ENCODE measurements around the gene PSPH. TPM values are rescaled to one million over a fixed set of nuclear protein-coding genes. Genes with fewer than 3 reads are reported as not detected.
"Not testable (repeated sequence)": the region's sequence is repeated elsewhere in the genome, so short reads cannot be mapped to it uniquely, and the experiment has no call there.

The PSPH gene
- total RNA-seq, 2 donors from 2014 or later = 7.7 to 21.1 TPM

DNA sequence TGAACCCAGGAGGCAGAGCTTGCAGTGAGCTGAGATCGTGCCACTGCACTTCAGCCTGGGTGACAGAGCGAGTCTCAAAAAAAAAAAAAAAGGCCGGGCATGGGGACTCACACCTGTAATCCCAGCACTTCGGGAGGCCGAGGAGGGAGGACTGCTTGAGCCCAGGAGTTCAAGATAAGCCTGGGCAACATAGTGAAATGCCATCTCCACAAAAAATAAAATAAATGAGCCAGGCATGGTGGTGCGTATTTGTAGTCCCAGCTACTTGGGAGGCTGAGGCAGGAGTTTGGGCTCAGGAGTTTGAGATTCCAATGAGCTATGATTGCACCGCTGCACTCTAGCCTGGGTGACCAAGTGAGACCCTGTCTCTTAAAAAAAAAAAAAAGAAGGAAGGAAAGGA is 18.7 kb downstream of the PSPH start:
- peaks cover 9 to 18% of the 10 kb centered on the region in 2 donors for H3K36me3 Mint-ChIP-seq
- not testable (repeated sequence) for ATAC-seq; H3K27ac Mint-ChIP-seq; DNase-seq (ENCODE audit: low spot score in 2 of 2); H3K9me3 Mint-ChIP-seq

DNA sequence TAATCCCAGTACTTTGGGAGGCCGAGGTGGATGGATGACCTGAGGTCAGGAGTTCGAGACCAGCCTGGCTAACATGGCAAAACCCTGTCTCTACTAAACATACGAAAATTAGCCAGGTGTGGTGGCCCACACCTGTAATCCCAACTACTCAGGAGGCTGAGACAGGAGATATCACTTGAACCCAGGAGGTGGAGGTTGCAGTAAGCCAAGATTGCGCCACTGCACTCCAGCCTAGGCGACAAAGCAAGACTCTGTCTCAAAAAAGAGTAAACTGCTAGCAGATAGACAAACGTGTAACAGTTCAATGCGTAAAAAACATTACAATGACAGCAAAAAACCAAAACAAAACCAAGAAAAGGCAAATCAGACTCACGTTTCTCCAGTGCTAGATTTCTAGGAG is 19.7 kb downstream of the PSPH start:
- H3K9me3 Mint-ChIP-seq; H3K27ac Mint-ChIP-seq; DNase-seq (ENCODE audit: low spot score in 2 of 2); ATAC-seq: not testable (repeated sequence)
- H3K36me3 Mint-ChIP-seq = peaks cover 9 to 18% of the 10 kb centered on the region in 2 donors

- Mint-ChIP-seq H3K9me3 (no peaks in the 10 kb centered on the region), H3K27ac (no peak overlapping the region), H3K36me3 (peaks cover 9 to 18% of the 10 kb centered on the region in 2 donors)
- ATAC-seq (no peak), DNase-seq (ENCODE audit: low spot score in 2 of 2) (no peak)
These were observed 20.9 kb downstream of the PSPH start for GRCh38 chr7:56030340-56030739.

GRCh38 chr7:56028942-56029630 is 22.2 kb downstream of the PSPH start:
- Mint-ChIP-seq H3K9me3 (no peaks in the 10 kb centered on the region), H3K27ac (no peak overlapping the region), H3K36me3 (peaks cover 9 to 18% of the 10 kb centered on the region in 2 donors)
- DNase-seq (ENCODE audit: low spot score in 2 of 2) = no peak
- peak in 1 of 2 donors; percentile 22 for ATAC-seq

DNA sequence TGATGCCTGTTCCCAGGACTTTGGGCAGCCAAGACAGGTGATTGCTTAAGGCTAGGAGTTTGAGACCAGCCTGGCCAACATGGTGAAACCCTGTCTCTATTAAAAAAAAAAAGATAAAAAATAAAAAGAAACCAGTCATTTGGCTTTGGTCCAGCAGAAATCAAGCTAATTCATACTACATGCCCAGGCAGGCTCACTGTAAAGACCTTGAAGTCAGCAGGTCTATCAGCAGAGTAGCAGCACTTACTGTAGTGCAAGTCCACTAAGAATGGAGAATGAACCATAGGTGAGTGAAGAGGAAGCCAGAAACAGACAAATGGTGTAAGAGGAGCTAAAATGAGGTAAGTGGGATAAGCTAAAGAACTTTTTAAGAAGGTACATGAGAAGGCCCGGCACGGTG is 24.7 kb downstream of the PSPH start:
- H3K9me3 Mint-ChIP-seq = no peaks in the 10 kb centered on the region
- peak overlapping the region in 1 of 2 donors; percentile 45 for H3K27ac Mint-ChIP-seq
- ATAC-seq (no peak), DNase-seq (ENCODE audit: low spot score in 2 of 2) (no peak)
- peaks cover 3 to 13% of the 10 kb centered on the region in 2 donors for H3K36me3 Mint-ChIP-seq

GRCh38 chr7:56023500-56023899 is 27.7 kb downstream of the PSPH start:
- ATAC-seq = no peak
- no peaks in the 10 kb centered on the region for H3K36me3 Mint-ChIP-seq

DNA sequence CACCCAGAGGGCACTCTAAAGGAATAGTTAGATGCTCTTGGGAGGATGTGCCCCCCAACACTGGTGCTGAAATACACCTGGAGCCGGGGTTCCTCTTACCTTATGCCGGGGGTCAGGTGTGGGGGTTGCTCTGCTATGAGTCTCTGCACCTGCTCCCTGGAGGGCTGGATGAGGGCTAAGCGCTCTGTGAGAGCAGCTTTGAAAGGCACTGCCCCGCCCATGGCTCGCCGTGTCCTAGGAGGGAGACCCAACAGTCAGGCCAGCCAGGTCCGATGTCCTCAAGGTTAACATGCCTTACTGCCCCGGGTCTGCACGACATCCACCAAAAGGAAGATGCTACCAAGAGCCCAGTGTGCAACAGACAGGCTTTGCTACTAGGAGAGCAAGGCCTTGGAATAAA is 31.7 kb downstream of the PSPH start:
- ATAC-seq (no peak), DNase-seq (ENCODE audit: low spot score in 2 of 2) (no peak)
- no peaks in the 10 kb centered on the region for H3K36me3 Mint-ChIP-seq
- no peaks in the 10 kb centered on the region for H3K9me3 Mint-ChIP-seq
- no peak overlapping the region for H3K27ac Mint-ChIP-seq

More at GRCh38 chr7:56023500-56023899, 27.7 kb downstream of the PSPH start:
- no peaks in the 10 kb centered on the region for H3K9me3 Mint-ChIP-seq
- H3K27ac Mint-ChIP-seq = no peak overlapping the region
- DNase-seq (ENCODE audit: low spot score in 2 of 2) = no peak

DNA sequence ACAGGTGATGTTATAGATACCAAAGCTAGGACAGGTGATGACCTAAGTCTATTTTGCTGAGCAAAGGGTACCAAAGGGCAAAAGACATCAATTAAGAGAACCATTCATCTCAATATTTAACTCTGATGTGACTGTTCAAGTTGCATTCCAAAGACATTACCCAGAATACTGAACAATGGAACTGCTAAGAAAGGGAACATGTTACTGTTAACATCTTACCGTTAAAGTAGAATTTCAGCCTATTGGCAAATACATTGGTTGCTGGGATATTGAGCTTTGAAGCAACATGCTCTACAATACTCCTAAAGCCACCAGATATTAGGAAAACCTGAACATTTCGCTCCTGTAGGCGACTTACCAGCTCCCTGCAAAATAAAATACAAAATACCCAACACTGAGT is 34.2 kb downstream of the PSPH start:
- not testable (repeated sequence) for DNase-seq (ENCODE audit: low spot score in 2 of 2); ATAC-seq; H3K36me3 Mint-ChIP-seq; H3K9me3 Mint-ChIP-seq; H3K27ac Mint-ChIP-seq

DNA sequence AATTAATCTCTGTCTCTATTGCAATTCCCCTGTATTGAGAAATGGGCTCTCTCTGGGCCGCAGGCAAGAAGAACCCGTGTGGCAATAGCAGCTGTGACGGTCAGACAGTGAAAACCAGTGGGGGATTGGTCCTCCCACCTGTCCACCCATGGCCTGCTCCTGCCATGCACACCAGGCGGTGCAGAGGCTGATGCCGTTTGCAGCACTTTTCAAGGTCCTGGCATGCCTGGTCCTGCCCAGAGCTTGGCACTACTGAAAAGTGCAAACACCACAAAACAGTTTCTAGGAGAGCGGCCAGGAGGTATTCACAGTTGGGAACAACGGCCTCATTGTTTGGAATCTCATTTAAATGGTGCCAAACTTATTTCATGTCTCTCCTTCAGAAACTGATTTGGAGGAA is 41.5 kb downstream of the PSPH start:
- H3K27ac Mint-ChIP-seq = no peak overlapping the region

GRCh38 chr7:56007891-56008290 is 43.4 kb downstream of the PSPH start:
- Mint-ChIP-seq H3K36me3 (no peaks in the 10 kb centered on the region), H3K9me3 (no peaks in the 10 kb centered on the region), H3K27ac (peak overlapping the region in 1 of 2 donors; percentile 22)
- DNase-seq (ENCODE audit: low spot score in 2 of 2) (no peak), ATAC-seq (no peak)

More for the DNA sequence above, 41.5 kb downstream of the PSPH start:
- DNase-seq (ENCODE audit: low spot score in 2 of 2) = no peak
- ATAC-seq = no peak
- Mint-ChIP-seq H3K9me3 (no peaks in the 10 kb centered on the region), H3K36me3 (no peaks in the 10 kb centered on the region)

DNA sequence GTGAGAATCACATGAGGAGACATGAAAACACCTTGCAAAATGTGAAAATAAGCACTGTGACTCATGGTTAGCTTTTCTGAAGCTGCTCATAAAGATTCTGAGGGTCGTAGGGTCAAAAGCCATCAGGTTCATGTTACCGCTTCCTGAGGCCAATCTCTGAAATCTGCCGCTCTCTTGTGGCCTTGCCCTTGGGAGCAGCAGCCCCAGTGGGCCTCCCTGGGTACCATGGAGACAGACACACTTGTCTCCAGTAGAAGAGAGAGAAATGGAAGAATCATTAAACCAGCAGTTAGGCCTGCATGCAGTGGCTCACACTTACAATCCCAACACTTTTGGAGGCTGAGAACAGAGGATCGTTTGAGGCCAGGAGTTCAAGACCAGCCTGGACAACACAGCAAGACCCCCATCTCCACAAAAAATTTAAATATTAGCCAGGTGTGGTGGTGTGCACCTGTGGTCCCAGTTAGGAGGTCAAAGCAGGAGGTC is 44.0 kb downstream of the PSPH start:
- Mint-ChIP-seq H3K27ac (no peak overlapping the region), H3K36me3 (no peaks in the 10 kb centered on the region), H3K9me3 (no peaks in the 10 kb centered on the region)
- ATAC-seq = no peak
- no peak for DNase-seq (ENCODE audit: low spot score in 2 of 2)

DNA sequence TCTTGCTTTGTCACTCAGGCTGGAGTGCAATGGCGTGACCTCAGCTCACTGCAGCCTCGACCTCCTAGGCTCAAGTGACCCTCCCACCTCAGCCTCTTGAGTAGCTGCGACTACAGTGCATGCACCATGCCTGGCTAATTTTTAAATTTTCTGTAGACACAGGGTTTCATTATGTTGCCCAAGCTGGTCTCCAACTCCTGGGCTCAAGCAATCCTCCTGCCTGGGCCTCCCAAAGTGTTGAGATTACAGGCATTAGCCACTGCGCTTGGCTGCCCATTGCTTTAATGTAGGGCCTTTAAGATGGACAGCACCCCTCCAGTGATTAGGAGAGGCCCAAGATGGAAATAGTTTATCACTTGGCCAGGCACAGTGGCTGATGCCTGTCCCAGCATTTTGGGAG is 47.5 kb downstream of the PSPH start:
- no peak overlapping the region for H3K27ac Mint-ChIP-seq
- peaks cover 0 to 7% of the 10 kb centered on the region in 2 donors for H3K36me3 Mint-ChIP-seq
- ATAC-seq (no peak), DNase-seq (ENCODE audit: low spot score in 2 of 2) (no peak)
- no peaks in the 10 kb centered on the region for H3K9me3 Mint-ChIP-seq

DNA sequence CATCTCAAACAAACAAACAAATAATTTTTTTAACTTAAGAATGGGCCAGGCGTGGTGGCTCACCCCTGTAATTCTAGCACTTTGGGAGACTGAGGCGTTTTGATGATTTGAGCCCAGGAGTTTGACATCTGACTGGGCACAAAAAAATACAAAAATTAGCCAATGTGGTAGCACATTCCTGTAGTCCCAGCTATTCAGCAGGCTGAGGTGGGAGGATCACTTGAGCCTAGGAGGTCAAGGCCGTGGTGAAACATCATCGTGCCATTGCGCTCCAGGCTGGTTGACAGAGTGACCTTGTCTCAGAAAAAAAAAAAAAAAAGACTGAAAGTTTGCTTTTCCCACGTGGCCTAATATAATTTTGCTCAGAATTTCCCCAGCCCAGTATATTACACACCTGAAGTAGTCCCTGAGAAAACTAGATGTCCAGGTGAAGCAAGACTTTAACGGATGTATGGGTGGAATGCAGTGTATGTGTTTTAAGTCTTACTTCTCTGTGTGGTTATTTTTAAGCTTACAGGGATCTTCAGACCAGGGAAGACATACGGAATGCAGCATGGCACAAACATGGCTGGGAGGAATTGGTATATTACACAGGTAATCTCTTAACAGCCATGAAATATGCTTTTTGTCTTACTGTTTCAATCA is 54.3 kb downstream of the PSPH start:
- H3K9me3 Mint-ChIP-seq = no peaks in the 10 kb centered on the region
- no peak for DNase-seq (ENCODE audit: low spot score in 2 of 2)
- peaks cover 0 to 7% of the 10 kb centered on the region in 2 donors for H3K36me3 Mint-ChIP-seq
- peak overlapping the region; percentile 34 to 75 for H3K27ac Mint-ChIP-seq
- ATAC-seq = no peak

DNA sequence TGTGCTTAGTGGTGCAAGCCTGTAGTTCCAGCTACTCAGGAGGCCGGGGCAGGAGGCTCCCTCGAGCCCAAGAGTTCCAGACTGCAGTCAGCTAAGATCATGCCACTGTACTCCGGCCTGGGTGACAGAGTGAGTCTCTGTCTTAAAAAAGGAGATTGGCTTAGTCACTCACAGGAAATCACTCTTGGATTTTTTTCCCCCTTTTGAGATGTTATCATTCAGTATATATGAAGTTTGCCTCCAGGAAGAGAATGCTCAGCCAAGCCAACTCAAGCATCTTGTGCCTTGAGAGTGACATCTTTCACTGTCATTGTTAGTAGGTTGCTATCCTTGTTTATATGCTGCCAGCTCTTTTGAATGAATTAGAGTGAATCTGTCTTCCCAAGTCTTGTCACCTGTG is 58.9 kb downstream of the PSPH start:
- Mint-ChIP-seq H3K9me3 (no peaks in the 10 kb centered on the region), H3K27ac (peak overlapping the region in 1 of 2 donors; percentile 50), H3K36me3 (peaks cover 0 to 5% of the 10 kb centered on the region in 2 donors)
- no peak for DNase-seq (ENCODE audit: low spot score in 2 of 2)
- ATAC-seq = peak in 1 of 2 donors; percentile 13

- Mint-ChIP-seq H3K36me3 (peaks cover 0 to 17% of the 10 kb centered on the region in 2 donors), H3K9me3 (no peaks in the 10 kb centered on the region), H3K27ac (no peak overlapping the region)
- no peak for DNase-seq (ENCODE audit: low spot score in 2 of 2)
- ATAC-seq = no peak
These were observed 67.7 kb downstream of the PSPH start for GRCh38 chr7:55983537-55983936.

- DNase-seq (ENCODE audit: low spot score in 2 of 2) = no peak
- ATAC-seq = no peak
- H3K36me3 Mint-ChIP-seq = peaks cover 0 to 12% of the 10 kb centered on the region in 2 donors
- H3K9me3 Mint-ChIP-seq = no peaks in the 10 kb centered on the region
- H3K27ac Mint-ChIP-seq = no peak overlapping the region
These were observed 71.0 kb downstream of the PSPH start for GRCh38 chr7:55980266-55980665.

DNA sequence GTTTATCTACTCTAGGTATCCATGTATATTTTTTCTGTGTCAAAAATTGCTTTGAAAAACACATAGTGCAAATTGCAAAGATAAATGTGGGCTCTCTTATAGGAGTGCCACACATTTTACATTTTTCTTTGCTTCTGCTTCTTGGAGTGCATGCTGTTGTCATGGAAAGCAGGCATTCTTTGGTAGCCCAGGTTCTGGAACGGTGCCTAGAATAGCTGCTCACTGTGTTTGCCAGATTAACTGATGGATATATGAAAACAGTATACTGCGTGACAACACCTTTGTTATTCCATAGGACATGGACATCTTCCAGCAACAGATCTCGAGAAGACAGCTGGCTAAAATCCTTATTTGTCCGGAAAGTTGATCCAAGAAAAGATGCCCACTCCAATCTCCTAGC is 73.4 kb downstream of the PSPH start:
- Mint-ChIP-seq H3K36me3 (peaks cover 0 to 12% of the 10 kb centered on the region in 2 donors), H3K9me3 (no peaks in the 10 kb centered on the region), H3K27ac (no peak overlapping the region)
- DNase-seq (ENCODE audit: low spot score in 2 of 2) (no peak), ATAC-seq (no peak)

All from activated naive CD4-positive, alpha-beta T cell treated with anti-CD3 and anti-CD28 coated beads, Interleukin-2, amount 50 U/mL, for 72 hours (primary cell).